ENCODE measurements around the gene TP53BP2.

- TF ChIP-seq, protein P1, sequence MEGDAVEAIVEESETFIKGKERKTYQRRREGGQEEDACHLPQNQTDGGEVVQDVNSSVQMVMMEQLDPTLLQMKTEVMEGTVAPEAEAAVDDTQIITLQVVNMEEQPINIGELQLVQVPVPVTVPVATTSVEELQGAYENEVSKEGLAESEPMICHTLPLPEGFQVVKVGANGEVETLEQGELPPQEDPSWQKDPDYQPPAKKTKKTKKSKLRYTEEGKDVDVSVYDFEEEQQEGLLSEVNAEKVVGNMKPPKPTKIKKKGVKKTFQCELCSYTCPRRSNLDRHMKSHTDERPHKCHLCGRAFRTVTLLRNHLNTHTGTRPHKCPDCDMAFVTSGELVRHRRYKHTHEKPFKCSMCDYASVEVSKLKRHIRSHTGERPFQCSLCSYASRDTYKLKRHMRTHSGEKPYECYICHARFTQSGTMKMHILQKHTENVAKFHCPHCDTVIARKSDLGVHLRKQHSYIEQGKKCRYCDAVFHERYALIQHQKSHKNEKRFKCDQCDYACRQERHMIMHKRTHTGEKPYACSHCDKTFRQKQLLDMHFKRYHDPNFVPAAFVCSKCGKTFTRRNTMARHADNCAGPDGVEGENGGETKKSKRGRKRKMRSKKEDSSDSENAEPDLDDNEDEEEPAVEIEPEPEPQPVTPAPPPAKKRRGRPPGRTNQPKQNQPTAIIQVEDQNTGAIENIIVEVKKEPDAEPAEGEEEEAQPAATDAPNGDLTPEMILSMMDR (IDR thresholded peaks at IDR 0.05; ENCODE audit: extremely low read depth in 1 of 2, insufficient read depth in 1 of 2, low read depth in 1 of 2, low read length in 2 of 2) = no peak
- TF ChIP-seq POLR2A (IDR thresholded peaks at IDR 0.05; ENCODE audit: low read depth, low read length) (no peak), POLR2AphosphoS5 (IDR thresholded peaks at IDR 0.05; ENCODE audit: insufficient read depth, low read depth, low read length) (no peak), MYC (IDR thresholded peaks at IDR 0.05; ENCODE audit: low read depth, low read length) (no peak), EZH2 (IDR thresholded peaks at IDR 0.05; ENCODE audit: borderline replicate concordance, low read depth, low read length, severe bottlenecking) (no peak)
Measured at GRCh38 chr1:223803211-223803610, 42.5 kb downstream of the TP53BP2 start.
